Erythroblast (primary cell): ENCODE measurements around the gene LPCAT4.
"Not testable (repeated sequence)": the region's sequence is repeated elsewhere in the genome, so short reads cannot be mapped to it uniquely, and the experiment has no call there.

Source experiments
- GATA1 ChIP-seq: IDR thresholded peaks from 2 replicates; pipeline ENCODE4 v1.6.1; 2011; ENCODE audit warnings: low read depth, mild to moderate bottlenecking, control low read depth, low read length, moderate library complexity
- POLR2A ChIP-seq: IDR thresholded peaks from 2 replicates; pipeline ENCODE4 v1.6.1; 2011; ENCODE audit warnings: mild to moderate bottlenecking, low read length

DNA sequence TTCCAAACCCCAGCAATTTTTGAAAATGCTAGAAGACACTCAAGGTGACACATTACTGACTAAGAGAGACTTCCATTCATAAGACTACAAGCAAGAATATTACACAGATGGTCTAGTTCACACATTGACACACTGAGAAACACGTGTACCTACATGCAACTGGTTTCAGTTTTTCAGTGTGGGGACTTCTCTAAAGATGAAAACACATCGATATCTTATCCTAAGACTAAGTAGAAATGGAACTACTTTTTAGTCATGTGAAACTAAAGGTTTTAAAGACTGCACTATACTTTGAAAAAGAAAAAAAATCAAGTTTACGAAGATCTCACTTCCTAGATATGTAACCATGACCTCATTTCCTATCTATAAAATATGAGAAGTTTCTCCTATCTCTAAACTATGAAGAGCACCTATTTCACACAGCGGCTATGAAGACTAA lies 36.2 kb upstream of the LPCAT4 start:
- TF ChIP-seq POLR2A, GATA1: not testable (repeated sequence)
